NB4 (cell line): ENCODE results near the gene NCLN.
A peak's percentile ranks its signal among the peaks of the same experiment; 100 is the strongest.
"Not testable (repeated sequence)": the region's sequence is repeated elsewhere in the genome, so short reads cannot be mapped to it uniquely, and the experiment has no call there.

ENCODE experiments used
- DNase-seq: peaks from one replicate; pipeline ENCODE4 v3.0.0; 2010; ENCODE audit warnings: low read depth
- H3K4me3 ChIP-seq: one replicate; pipeline ENCODE4 v1.5.1; 2011; ENCODE audit warnings: mild to moderate bottlenecking, low read depth, low read length, moderate library complexity
- MYC ChIP-seq: IDR thresholded peaks from 2 replicates; pipeline ENCODE4 v1.6.1; 2011; ENCODE audit warnings: low read depth, low read length
- POLR2A ChIP-seq: IDR thresholded peaks from 2 replicates; pipeline ENCODE4 v1.6.1; 2011; ENCODE audit warnings: mild to moderate bottlenecking; ENCODE audit not compliant: insufficient read length; ENCODE audit errors: extremely low read depth
- TF ChIP-seq, protein P1 (sequence below): IDR thresholded peaks from 2 replicates; pipeline ENCODE4 v1.6.1; 2011; ENCODE audit warnings: low read depth, low read length
- TF ChIP-seq, protein P2 (sequence below): IDR thresholded peaks from one replicate; pipeline ENCODE4 v1.5.1; 2012; ENCODE audit warnings: low read depth, low read length

The NCLN gene

DNA sequence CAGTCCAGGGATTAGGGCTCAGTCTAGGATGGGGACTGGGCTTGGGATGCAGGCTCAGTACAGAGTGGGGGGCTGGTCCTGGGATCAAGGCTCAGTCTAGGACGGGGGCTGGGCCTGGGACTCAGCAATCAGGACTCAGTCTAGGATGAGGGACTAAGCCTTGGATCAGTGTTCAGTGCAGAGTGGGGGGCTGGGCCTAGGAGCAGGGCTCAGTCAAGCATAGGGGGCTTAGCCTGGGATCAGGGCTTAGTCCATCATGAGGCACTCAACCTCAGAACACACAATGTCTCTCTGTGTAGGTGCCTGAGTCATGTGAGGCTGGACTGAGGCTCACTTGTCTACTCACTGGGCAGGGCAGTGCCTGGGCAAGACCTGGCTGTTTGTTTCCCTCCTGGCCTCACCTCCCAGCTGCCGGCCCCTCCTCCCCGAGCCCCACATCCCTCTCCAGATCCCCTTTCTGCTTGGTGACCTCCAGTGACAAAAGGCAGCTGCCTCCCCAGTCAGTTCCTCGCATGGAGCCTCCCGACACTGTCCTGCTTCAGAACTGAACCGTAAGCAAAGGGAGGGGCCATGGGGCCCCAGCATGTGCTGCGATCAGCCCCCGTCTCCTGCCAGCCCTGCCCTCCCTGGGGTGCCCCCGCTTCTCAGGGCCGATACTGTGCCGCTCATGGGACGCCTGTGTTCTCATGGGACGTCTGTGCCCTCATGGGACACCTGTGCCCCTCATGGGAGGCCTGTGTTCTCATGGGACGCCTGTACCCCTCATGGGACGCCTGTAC, 13.6 kb upstream of the NCLN start:
- TF ChIP-seq POLR2A (no peak), MYC (no peak)
- TF ChIP-seq, protein P1, sequence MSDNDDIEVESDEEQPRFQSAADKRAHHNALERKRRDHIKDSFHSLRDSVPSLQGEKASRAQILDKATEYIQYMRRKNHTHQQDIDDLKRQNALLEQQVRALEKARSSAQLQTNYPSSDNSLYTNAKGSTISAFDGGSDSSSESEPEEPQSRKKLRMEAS = no peak
- TF ChIP-seq, protein P2, sequence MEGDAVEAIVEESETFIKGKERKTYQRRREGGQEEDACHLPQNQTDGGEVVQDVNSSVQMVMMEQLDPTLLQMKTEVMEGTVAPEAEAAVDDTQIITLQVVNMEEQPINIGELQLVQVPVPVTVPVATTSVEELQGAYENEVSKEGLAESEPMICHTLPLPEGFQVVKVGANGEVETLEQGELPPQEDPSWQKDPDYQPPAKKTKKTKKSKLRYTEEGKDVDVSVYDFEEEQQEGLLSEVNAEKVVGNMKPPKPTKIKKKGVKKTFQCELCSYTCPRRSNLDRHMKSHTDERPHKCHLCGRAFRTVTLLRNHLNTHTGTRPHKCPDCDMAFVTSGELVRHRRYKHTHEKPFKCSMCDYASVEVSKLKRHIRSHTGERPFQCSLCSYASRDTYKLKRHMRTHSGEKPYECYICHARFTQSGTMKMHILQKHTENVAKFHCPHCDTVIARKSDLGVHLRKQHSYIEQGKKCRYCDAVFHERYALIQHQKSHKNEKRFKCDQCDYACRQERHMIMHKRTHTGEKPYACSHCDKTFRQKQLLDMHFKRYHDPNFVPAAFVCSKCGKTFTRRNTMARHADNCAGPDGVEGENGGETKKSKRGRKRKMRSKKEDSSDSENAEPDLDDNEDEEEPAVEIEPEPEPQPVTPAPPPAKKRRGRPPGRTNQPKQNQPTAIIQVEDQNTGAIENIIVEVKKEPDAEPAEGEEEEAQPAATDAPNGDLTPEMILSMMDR = no peak
- H3K4me3 ChIP-seq = no peak overlapping the region
- DNase-seq = no peak

DNA sequence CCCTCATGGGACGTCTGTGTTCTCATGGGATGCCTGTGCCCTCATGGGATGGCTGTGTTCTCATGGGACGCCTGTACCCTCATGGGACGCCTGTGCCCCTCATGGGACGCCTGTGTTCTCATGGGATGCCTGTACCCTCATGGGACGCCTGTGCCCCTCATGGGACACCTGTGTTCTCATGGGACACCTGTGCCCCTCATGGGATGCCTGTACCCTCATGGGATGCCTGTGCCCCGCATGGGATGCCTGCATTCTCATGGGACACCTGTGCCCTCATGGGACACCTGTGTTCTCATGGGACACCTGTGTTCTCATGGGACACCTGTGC, 13.1 kb upstream of the NCLN start:
- DNase-seq, H3K4me3 ChIP-seq: not testable (repeated sequence)

DNA sequence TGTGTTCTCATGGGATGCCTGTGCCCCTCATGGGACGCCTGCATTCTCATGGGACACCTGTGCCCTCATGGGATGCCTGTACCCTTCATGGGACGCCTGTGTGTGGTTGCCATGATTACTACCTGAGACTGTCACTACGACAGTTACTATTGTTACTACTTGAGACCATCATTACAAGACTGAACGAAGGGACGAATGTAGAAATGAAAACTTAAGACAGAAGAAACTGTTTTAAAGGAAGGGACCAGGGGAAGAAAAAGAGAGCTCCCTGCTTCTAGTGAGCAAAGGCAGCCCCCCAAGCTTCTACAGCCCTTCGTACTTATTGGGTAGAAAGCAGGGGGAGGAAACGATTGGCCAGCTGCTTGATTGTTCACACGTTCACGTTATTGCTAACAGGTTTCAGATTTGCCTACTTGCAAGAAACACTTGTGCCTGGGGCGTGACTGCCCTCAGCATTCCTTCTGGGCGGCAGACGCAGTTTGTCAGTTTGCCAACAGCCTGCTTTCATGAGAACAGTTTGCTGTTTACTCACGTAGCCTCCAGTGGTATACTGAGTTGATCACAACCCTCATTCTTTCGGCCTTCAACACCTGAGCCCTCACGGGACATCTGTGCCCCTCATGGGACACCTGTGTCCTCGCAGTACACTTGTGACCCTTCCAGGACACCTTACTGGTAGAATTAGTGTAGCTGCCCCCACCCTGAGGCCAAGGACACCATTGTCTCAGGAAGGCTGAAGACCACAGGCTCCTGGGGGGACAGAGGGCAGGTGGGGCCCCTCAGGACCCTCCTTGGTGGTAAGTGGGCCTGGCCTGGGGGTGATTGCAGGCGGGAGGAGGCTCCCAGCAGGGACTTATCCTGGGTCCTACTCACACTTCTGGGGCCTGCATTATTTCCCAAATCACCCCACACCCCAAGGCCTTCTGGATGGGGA, 9.7 kb upstream of the NCLN start:
- no peak overlapping the region for H3K4me3 ChIP-seq
- no peak for TF ChIP-seq POLR2A
- TF ChIP-seq, protein P1 = no peak
- TF ChIP-seq, protein P2 = no peak
- no peak for TF ChIP-seq MYC
- no peak for DNase-seq

DNA sequence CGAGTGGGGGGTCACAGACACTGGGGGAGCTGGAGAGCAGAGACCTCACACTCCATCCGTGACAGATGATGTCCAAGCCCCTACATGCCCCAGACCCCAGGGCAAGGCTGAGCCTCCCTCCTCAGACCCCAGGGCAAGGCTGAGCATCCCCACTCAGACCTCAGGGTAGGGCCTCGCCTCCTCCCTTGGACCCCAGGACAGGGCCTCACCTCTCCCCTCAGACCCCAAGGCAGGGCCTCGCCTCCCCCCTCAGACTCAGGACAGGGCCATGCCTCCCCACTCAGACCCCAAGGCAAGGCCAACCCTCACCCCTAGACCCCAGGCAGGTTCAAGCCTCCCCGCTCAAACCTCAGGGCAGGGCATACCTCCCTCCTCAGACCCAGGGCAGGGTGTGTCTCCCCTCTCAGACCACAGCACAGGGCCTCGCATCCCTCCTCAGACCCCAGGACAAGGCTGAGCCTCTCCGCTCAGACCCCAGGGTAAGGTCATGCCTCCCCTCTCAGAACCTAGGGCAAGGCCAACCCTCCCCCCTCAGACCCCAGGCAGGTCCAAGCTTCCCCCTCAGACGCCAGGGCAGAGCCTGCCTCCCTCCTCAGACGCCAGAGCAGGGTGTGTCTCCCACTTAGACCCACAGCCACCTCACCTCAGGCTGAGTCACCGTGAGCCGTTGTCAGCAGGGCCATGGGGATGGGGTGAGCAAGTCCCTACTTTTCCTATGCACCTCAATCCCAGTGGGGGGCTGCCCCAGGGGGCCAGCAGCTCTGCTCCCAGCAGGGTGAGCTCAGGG, 8.8 kb upstream of the NCLN start:
- DNase-seq = peak; percentile 68
- no peak overlapping the region for H3K4me3 ChIP-seq
- TF ChIP-seq POLR2A (no peak), MYC (no peak)
- TF ChIP-seq, protein P1 = no peak
- TF ChIP-seq, protein P2 = no peak

DNA sequence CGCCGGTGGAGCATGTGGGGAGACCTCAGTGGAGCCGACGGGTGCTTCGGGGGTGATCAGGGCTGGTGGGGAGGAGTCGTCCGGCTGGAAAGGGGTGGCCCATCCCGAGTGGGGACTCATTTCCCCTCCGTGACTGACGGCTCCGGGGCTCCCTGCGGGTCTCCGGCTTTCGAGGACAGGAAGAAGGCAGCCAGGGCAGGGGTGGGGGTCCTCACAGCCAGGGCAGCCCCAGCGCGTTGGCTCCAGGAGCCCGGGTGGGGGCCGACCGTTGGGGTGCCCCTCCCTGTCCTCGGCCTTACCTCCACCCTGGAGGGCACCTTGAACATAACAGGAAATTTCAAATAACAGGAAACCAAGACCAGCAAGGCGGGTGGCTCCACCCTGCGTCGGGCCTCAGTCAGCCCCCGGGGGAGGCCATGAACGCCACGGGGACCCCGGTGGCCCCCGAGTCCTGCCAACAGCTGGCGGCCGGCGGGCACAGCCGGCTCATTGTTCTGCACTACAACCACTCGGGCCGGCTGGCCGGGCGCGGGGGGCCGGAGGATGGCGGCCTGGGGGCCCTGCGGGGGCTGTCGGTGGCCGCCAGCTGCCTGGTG, 7.3 kb upstream of the NCLN start, which contains the start of gene S1PR4:
TSS of gene S1PR4 (plus strand) at position 393 of the 596 bp plus-strand sequence. CDS start at position 417, 24 bp downstream.
- DNase-seq = peak; percentile 86
- H3K4me3 ChIP-seq = peak within 1 kb of the TSS; percentile 81
- TF ChIP-seq POLR2A = peak; percentile 64
- TF ChIP-seq MYC = peak; percentile 24; the same call in 1 of the 2 replicates
- TF ChIP-seq, protein P1 = peak; percentile 18; the same call in 1 of the 2 replicates
- TF ChIP-seq, protein P2 = peak; percentile 6
